HG03469 (cell line): Measurements from ENCODE around the gene MED13L.

ENCODE experiments used
- ATAC-seq: cut with Tn5 transposase; IDR thresholded peaks from one replicate; pipeline ENCODE4 v1.9.1; 2021; ENCODE audit warnings: mild to moderate bottlenecking, moderate library complexity, moderate number of reproducible peaks; ENCODE audit not compliant: unreplicated experiment

Gene MED13L

DNA sequence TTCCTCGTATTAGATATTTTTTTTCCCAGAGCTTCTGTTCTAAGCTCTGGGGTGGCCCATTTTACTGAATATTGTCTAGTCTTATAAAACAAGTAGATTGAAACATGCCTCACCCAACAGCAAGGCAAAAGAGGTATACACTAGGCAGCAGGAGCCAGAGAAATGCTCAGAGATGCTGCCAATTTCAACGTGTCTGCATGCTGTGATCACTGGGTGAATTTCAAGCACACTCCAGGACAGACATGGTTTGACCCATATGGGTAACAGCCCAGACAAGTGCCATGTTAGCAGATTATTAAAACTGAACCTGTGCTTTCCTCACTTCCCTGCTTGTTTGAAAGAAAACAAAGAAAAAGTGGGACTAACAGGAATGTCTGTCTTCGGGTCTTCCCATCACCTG, 321.3 kb downstream of the MED13L start:
- no peak for ATAC-seq

DNA sequence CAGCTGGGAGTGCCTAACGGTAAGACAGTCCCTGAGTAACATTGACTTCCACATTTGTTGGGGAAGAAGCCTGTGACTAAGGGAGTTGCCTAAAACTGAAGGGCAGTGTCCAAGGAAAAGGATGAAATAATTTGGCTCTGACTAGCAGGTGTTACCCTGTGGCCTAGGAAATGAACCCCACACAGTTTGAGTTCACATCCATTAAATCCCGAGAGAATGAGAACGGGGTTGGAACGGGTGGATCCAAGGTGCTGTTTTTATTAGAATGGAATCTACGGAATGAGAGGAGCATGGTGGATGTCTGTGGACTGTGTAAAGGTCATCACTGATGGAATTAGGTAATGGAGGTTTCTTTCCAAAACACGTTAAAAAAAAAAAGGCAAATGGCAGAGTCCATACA, 324.0 kb downstream of the MED13L start:
- no peak for ATAC-seq

- no peak for ATAC-seq
Observed at GRCh38 chr12:115953031-115953430, 324.5 kb downstream of the MED13L start.

- ATAC-seq = no peak
Observed at GRCh38 chr12:115950959-115951358, 326.5 kb downstream of the MED13L start.

GRCh38 chr12:115949675-115950074, 327.8 kb downstream of the MED13L start:
- ATAC-seq = no peak

GRCh38 chr12:115947696-115948062, 329.8 kb downstream of the MED13L start:
- ATAC-seq = no peak

- ATAC-seq = no peak
Observed at GRCh38 chr12:115946867-115947695, 330.4 kb downstream of the MED13L start.

DNA sequence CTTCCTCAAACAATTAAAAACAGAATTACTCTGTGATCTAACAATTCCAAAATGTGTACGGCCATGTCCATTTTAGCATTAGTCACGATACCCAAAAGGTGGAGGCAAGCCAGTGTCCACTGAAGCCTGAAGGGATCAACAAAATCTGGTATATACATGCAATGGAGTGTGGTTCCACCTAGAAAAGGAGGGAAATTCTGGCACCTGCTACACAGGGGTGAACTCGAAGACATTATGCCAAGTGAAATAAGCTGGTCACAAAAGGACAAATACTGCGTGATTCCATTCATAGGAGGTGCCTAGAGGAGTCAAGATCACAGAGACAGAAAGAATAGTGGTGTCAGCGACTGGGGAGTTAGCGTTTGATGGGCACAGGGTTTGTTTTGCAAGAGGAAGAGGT, 331.4 kb downstream of the MED13L start:
- no peak for ATAC-seq

DNA sequence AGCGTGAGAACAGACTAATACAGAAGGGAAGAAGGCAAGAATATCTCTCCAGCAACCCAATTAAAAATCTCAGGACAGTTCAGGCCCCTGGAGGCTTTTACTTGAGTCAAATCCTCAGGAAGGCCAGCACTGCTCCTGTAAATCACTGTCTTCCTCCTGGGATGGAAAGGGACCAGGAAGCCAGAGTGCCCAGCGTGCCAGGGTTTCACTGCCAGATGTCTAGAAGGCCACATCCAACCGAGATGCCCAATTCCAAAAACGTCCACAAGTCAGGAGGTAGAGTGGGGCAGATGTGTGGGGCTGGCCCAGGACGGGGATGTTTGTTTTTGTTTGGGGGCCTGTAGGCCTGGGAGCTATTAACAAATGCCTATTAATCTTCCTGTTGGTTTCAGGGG, 332.0 kb downstream of the MED13L start:
- no peak for ATAC-seq

GRCh38 chr12:115944837-115945490, 332.5 kb downstream of the MED13L start:
- no peak for ATAC-seq

GRCh38 chr12:115944392-115944742, 333.1 kb downstream of the MED13L start:
- no peak for ATAC-seq

GRCh38 chr12:115943630-115944391, 333.7 kb downstream of the MED13L start:
- ATAC-seq = no peak

GRCh38 chr12:115943310-115943629, 334.2 kb downstream of the MED13L start:
- ATAC-seq = no peak

GRCh38 chr12:115942346-115942745, 335.1 kb downstream of the MED13L start:
- no peak for ATAC-seq

GRCh38 chr12:115941362-115941761, 336.1 kb downstream of the MED13L start:
- no peak for ATAC-seq

GRCh38 chr12:115938794-115939377, 338.6 kb downstream of the MED13L start:
- no peak for ATAC-seq

DNA sequence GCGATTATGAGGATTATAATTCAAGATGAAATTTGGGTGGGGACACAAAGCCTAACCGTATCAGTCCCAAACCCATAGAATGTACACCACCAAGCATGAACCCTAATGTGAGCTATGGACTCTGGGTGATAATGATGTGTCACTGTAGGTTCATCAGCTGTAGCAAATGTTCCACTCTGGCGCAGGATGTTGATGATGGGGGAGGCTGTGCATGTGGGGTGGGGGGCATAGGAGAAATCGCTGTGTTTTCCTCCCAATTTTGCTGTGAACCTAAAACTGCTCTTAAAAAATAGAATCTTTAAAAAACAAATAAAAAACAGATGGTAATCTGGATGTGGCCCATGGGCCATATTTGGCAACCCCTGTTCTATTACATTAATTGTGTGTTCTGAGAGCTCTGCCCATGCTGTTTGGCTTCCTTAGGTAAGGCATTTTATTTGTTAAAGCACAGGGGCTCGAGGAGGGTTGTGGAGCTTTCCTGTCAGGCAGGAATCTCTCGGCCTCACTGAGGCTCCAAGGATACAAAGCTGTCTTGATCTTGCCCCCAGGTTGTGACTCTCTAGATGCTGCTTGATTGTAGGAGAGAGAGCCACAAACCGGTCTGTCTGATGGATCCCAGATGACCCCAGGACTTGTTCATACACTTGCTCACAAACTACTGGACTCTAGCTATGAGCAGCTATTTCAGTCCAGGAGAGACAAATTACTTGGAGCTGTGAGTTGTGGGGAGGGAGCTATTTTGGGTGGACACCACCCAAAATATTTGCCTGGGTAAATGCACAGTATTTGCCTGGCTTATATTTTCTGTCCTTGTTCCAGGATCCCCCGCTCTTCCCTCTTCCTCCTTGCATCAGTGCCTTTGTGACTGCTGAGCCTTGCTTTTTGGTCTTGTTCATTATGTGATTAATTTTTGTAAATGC, 340.2 kb downstream of the MED13L start:
- ATAC-seq = no peak

- ATAC-seq = no peak
Observed at GRCh38 chr12:115934877-115935276, 342.6 kb downstream of the MED13L start.

DNA sequence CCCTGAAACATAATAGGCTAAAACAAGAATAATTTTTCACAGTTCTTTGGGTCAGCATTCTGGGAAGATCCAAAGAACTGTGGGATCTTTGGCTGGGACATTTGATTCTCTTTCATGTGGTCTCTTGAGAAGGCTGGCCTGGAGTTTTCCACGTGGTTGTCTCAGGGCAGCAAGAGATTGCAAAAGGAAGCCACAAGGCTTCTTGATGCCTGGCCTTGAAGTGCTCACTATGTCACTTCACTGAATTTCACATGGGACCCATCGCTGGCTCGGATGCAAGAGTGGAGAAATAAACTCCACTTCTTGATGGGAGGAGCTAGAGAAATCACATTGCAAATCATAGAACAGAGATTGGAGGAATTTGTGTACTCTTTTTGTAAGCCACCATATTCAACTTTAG, 343.4 kb downstream of the MED13L start:
- no peak for ATAC-seq

GRCh38 chr12:115932066-115932465, 345.4 kb downstream of the MED13L start:
- no peak for ATAC-seq

GRCh38 chr12:115930336-115930735, 347.2 kb downstream of the MED13L start:
- no peak for ATAC-seq
